ENCODE data around the gene GRAP2.

DNA sequence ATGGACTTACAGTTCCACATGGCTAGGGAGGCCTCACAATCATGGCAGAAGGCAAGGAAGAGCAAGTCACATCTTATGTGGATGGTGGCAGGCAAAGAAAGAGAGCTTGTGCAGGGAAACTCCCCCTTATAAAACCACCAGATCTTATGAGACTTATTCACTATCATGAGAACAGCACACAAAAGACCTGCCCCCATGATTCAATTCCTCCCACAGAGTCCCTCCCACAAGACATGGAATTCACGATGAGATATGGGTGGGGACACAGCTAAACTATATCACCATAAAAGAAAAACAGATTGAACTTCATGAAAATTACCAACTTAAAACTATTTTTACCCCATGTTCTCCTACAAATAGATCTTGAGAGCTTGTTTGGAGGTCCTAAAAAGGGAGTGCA is 26.9 kb upstream of the GRAP2 start:
- TF ChIP-seq EP300 (IDR thresholded peaks at IDR 0.05) (no peak), CTCF (IDR thresholded peaks at IDR 0.05) (no peak)

All from esophagus muscularis mucosa (tissue), 3 donors.